SH-SY5Y (cell line): Measurements from ENCODE around the gene CDK14.

ENCODE experiments used
- GATA2 ChIP-seq: IDR thresholded peaks from 2 replicates; pipeline ENCODE4 v1.6.1; 2011; ENCODE audit warnings: mild to moderate bottlenecking, low read depth, low read length
- GATA3 ChIP-seq: IDR thresholded peaks from 2 replicates; pipeline ENCODE4 v1.6.1; 2011; ENCODE audit warnings: low read depth, mild to moderate bottlenecking, low read length, moderate library complexity

- TF ChIP-seq GATA2: no peak
- no peak for TF ChIP-seq GATA3
Measured at GRCh38 chr7:91164506-91164905, 568.4 kb downstream of the CDK14 start.
